ENCODE data around the gene ZNF584. TPM values are rescaled to one million over a fixed set of nuclear protein-coding genes. Genes with fewer than 3 reads are reported as not detected.

Gene ZNF584
- total and polyA plus RNA-seq, 2 experiments from 2014 or later: 2.3 to 8.1 TPM

DNA sequence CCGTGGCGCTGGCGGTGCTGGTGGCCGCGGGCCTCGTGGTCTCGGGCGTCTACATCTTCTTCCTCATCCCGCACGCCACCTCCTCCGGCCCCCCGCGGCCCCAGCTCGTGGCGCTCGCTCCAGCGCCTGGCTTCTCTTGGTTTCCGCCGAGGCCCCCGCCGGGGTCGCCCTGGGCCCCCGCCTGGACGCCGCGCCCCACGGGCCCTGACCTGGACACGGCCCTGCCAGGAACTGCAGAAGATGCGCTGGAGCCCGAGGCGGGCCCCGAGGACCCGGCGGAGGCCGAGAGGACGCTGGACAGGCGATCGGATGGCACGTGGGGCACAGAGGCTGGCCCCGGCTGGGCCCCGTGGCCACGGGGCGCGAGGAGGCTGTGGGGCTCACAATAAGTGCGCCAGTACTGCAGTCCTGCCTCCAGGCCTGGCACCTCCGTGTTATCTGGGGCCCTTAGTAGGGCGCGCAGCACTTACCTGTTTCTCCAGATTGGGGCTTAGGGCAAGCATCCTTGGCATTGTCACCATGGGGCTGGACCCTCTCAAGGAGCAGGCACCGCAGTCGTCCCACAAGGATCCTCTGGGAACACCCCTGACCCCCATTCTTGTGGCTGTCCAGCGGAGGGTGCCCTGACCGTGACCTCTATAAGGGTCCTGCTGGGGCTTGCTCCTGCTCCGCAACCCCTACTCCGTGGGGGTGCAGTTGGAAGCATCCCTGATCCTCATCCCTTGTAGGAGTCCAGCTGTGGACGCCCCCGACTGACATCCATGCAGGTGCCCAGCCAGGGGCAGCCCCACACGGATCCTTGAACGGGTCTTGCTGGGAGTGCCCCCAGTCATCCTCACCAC, 11.5 kb upstream of the ZNF584 start:
- 0 out of 2 replicates have a peak overlapping the region, but pooled peaks have one; percentile 38 for H2AFZ ChIP-seq
- DNase-seq (ENCODE audit: low spot score): peak; percentile 17
- H3K4me3 Mint-ChIP-seq: peak overlapping the region; percentile 57
- peak overlapping the region; percentile 77 for H3K4me2 ChIP-seq
- peaks cover 21% of the 10 kb centered on the region for H3K27me3 ChIP-seq (ENCODE audit: insufficient read depth)
- peaks cover 14% of the 10 kb centered on the region for H3K4me1 Mint-ChIP-seq
- H3K27me3 Mint-ChIP-seq (ENCODE audit: insufficient read depth, low read depth, poor library complexity): peaks cover 40% of the 10 kb centered on the region
- ATAC-seq: no peak
- peaks cover 15% of the 10 kb centered on the region; the same call in 1 of the 2 replicates for H3K36me3 ChIP-seq (ENCODE audit: insufficient read depth)
- H3K9me3 Mint-ChIP-seq: no peaks in the 10 kb centered on the region; the same call in 2 of the 3 replicates
- H3K27ac ChIP-seq (ENCODE audit: low read depth): no peak overlapping the region
- H3F3A ChIP-seq (replicated peaks; ENCODE audit: low read depth): peaks cover 43% of the 10 kb centered on the region
- peaks cover 1% of the 10 kb centered on the region; the same call in 1 of the 2 replicates for H3K79me2 ChIP-seq (replicated peaks; ENCODE audit: insufficient read depth)
- peaks cover 8% of the 10 kb centered on the region for H4K20me1 ChIP-seq (replicated peaks; ENCODE audit: insufficient read depth)
- peak overlapping the region; percentile 56 for H3K4me3 ChIP-seq
- H3K27ac Mint-ChIP-seq: no peak overlapping the region
- H3K4me1 ChIP-seq (ENCODE audit: insufficient read depth): peaks cover 5% of the 10 kb centered on the region; the same call in 1 of the 2 replicates
- H3K36me3 Mint-ChIP-seq (ENCODE audit: low read depth): peaks cover 32% of the 10 kb centered on the region
- no peaks in the 10 kb centered on the region for H3K9me2 ChIP-seq (ENCODE audit: insufficient read depth)
- TF ChIP-seq ZNF331 (CRISPR knock-in tag; IDR thresholded peaks at IDR 0.05; ENCODE audit: low read depth) (no peak), EZH2 (IDR thresholded peaks at IDR 0.05; ENCODE audit: low read depth, unreplicated experiment) (no peak)
- TF ChIP-seq, protein P1, sequence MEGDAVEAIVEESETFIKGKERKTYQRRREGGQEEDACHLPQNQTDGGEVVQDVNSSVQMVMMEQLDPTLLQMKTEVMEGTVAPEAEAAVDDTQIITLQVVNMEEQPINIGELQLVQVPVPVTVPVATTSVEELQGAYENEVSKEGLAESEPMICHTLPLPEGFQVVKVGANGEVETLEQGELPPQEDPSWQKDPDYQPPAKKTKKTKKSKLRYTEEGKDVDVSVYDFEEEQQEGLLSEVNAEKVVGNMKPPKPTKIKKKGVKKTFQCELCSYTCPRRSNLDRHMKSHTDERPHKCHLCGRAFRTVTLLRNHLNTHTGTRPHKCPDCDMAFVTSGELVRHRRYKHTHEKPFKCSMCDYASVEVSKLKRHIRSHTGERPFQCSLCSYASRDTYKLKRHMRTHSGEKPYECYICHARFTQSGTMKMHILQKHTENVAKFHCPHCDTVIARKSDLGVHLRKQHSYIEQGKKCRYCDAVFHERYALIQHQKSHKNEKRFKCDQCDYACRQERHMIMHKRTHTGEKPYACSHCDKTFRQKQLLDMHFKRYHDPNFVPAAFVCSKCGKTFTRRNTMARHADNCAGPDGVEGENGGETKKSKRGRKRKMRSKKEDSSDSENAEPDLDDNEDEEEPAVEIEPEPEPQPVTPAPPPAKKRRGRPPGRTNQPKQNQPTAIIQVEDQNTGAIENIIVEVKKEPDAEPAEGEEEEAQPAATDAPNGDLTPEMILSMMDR (conservative IDR thresholded peaks at IDR 0.05; ENCODE audit: low read depth in 2 of 2): no peak

DNA sequence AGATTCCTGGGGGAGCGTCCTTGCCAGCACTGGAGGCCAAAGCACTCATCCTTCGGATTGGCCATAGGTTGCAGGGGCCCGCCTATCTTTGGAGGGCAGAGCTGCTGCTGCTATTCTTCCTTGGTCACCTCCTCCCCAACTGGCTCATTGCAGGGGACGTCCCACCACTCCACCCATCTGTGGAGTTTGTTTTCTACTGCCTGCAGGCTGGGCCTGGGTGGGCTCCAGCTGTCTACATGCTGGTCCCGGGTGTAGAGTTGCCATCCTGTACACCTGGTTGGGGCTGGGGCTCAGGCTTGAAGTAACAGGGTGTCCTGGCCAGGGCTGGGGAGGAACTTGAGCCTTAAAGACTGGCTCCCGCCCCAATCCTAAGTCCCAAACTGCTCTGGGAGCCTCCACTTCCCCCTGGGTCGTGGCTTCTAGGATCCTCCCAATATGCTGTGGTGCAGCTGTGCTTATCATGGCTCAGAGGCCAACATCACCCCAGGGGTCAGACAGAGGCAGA, 10.9 kb upstream of the ZNF584 start:
- Mint-ChIP-seq H3K4me1 (peaks cover 14% of the 10 kb centered on the region), H3K36me3 (ENCODE audit: low read depth) (peaks cover 26% of the 10 kb centered on the region), H3K27me3 (ENCODE audit: insufficient read depth, low read depth, poor library complexity) (peaks cover 40% of the 10 kb centered on the region), H3K4me3 (peak overlapping the region; percentile 57; the same call in 2 of the 3 replicates), H3K9me3 (no peaks in the 10 kb centered on the region; the same call in 2 of the 3 replicates), H3K27ac (no peak overlapping the region)
- Histone ChIP-seq H3K27me3 (ENCODE audit: insufficient read depth) (peaks cover 21% of the 10 kb centered on the region), H3K9me2 (ENCODE audit: insufficient read depth) (no peaks in the 10 kb centered on the region), H3K27ac (ENCODE audit: low read depth) (no peak overlapping the region), H3K36me3 (ENCODE audit: insufficient read depth) (peaks cover 13% of the 10 kb centered on the region; the same call in 1 of the 2 replicates), H3K4me3 (no peak overlapping the region), H4K20me1 (replicated peaks; ENCODE audit: insufficient read depth) (peaks cover 8% of the 10 kb centered on the region), H3K4me2 (peak overlapping the region; percentile 77; the same call in 1 of the 2 replicates), H3F3A (replicated peaks; ENCODE audit: low read depth) (peaks cover 41% of the 10 kb centered on the region), H3K4me1 (ENCODE audit: insufficient read depth) (peaks cover 5% of the 10 kb centered on the region; the same call in 1 of the 2 replicates), H3K79me2 (replicated peaks; ENCODE audit: insufficient read depth) (no peaks in the 10 kb centered on the region), H2AFZ (no peak overlapping the region)
- no peak for TF ChIP-seq ZNF331 (CRISPR knock-in tag; IDR thresholded peaks at IDR 0.05; ENCODE audit: low read depth)
- TF ChIP-seq, protein P2, sequence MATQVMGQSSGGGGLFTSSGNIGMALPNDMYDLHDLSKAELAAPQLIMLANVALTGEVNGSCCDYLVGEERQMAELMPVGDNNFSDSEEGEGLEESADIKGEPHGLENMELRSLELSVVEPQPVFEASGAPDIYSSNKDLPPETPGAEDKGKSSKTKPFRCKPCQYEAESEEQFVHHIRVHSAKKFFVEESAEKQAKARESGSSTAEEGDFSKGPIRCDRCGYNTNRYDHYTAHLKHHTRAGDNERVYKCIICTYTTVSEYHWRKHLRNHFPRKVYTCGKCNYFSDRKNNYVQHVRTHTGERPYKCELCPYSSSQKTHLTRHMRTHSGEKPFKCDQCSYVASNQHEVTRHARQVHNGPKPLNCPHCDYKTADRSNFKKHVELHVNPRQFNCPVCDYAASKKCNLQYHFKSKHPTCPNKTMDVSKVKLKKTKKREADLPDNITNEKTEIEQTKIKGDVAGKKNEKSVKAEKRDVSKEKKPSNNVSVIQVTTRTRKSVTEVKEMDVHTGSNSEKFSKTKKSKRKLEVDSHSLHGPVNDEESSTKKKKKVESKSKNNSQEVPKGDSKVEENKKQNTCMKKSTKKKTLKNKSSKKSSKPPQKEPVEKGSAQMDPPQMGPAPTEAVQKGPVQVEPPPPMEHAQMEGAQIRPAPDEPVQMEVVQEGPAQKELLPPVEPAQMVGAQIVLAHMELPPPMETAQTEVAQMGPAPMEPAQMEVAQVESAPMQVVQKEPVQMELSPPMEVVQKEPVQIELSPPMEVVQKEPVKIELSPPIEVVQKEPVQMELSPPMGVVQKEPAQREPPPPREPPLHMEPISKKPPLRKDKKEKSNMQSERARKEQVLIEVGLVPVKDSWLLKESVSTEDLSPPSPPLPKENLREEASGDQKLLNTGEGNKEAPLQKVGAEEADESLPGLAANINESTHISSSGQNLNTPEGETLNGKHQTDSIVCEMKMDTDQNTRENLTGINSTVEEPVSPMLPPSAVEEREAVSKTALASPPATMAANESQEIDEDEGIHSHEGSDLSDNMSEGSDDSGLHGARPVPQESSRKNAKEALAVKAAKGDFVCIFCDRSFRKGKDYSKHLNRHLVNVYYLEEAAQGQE (IDR thresholded peaks at IDR 0.05; ENCODE audit: unreplicated experiment): no peak
- TF ChIP-seq, protein P3, sequence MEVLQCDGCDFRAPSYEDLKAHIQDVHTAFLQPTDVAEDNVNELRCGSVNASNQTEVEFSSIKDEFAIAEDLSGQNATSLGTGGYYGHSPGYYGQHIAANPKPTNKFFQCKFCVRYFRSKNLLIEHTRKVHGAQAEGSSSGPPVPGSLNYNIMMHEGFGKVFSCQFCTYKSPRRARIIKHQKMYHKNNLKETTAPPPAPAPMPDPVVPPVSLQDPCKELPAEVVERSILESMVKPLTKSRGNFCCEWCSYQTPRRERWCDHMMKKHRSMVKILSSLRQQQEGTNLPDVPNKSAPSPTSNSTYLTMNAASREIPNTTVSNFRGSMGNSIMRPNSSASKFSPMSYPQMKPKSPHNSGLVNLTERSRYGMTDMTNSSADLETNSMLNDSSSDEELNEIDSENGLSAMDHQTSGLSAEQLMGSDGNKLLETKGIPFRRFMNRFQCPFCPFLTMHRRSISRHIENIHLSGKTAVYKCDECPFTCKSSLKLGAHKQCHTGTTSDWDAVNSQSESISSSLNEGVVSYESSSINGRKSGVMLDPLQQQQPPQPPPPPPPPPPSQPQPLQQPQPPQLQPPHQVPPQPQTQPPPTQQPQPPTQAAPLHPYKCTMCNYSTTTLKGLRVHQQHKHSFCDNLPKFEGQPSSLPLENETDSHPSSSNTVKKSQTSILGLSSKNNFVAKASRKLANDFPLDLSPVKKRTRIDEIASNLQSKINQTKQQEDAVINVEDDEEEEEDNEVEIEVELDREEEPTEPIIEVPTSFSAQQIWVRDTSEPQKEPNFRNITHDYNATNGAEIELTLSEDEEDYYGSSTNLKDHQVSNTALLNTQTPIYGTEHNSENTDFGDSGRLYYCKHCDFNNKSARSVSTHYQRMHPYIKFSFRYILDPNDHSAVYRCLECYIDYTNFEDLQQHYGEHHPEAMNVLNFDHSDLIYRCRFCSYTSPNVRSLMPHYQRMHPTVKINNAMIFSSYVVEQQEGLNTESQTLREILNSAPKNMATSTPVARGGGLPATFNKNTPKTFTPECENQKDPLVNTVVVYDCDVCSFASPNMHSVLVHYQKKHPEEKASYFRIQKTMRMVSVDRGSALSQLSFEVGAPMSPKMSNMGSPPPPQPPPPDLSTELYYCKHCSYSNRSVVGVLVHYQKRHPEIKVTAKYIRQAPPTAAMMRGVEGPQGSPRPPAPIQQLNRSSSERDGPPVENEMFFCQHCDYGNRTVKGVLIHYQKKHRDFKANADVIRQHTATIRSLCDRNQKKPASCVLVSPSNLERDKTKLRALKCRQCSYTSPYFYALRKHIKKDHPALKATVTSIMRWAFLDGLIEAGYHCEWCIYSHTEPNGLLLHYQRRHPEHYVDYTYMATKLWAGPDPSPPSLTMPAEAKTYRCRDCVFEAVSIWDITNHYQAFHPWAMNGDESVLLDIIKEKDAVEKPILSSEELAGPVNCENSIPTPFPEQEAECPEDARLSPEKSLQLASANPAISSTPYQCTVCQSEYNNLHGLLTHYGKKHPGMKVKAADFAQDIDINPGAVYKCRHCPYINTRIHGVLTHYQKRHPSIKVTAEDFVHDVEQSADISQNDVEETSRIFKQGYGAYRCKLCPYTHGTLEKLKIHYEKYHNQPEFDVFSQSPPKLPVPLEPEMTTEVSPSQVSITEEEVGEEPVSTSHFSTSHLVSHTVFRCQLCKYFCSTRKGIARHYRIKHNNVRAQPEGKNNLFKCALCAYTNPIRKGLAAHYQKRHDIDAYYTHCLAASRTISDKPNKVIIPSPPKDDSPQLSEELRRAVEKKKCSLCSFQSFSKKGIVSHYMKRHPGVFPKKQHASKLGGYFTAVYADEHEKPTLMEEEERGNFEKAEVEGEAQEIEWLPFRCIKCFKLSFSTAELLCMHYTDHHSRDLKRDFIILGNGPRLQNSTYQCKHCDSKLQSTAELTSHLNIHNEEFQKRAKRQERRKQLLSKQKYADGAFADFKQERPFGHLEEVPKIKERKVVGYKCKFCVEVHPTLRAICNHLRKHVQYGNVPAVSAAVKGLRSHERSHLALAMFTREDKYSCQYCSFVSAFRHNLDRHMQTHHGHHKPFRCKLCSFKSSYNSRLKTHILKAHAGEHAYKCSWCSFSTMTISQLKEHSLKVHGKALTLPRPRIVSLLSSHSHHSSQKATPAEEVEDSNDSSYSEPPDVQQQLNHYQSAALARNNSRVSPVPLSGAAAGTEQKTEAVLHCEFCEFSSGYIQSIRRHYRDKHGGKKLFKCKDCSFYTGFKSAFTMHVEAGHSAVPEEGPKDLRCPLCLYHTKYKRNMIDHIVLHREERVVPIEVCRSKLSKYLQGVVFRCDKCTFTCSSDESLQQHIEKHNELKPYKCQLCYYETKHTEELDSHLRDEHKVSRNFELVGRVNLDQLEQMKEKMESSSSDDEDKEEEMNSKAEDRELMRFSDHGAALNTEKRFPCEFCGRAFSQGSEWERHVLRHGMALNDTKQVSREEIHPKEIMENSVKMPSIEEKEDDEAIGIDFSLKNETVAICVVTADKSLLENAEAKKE (CRISPR knock-in tag; IDR thresholded peaks at IDR 0.05): no peak
- DNase-seq (ENCODE audit: low spot score) (no peak), ATAC-seq (no peak)

Measured in GM23338 (cell line).